Activated CD4-positive, alpha-beta memory T cell treated with anti-CD3 and anti-CD28 coated beads for 36 hours (primary cell): ENCODE results near the gene ZDHHC7. TPM values are rescaled to one million over a fixed set of nuclear protein-coding genes. Genes with fewer than 3 reads are reported as not detected.
A peak's percentile ranks its signal among the peaks of the same experiment; 100 is the strongest.
"Not testable (repeated sequence)": the region's sequence is repeated elsewhere in the genome, so short reads cannot be mapped to it uniquely, and the experiment has no call there.

Experiments used
- CTCF ChIA-PET: fragments of 350-600 bp; sonication (Branson Sonifier 250); formaldehyde crosslinking; loops from one replicate; lab custom pipeline; 2021; ENCODE audit warnings: antibody characterized with exemption, inconsistent platforms; lab: Charles Lee
- POLR2A ChIA-PET: fragments of 350-600 bp; sonication (Branson Sonifier 250); formaldehyde crosslinking; loops from one replicate; lab custom pipeline; 2021; ENCODE audit warnings: antibody characterized with exemption; lab: Charles Lee
- DNase-seq: peaks from one replicate; pipeline ENCODE4 v3.0.0-alpha.2; 2020
- H3K27ac Mint-ChIP-seq: one replicate; pipeline ENCODE4 v1.8.0; 2021; ENCODE audit warnings: mixed read lengths
- H3K27me3 Mint-ChIP-seq: one replicate; pipeline ENCODE4 v1.8.0; 2021; ENCODE audit warnings: mixed read lengths
- H3K36me3 Mint-ChIP-seq: one replicate; pipeline ENCODE4 v1.8.0; 2021; ENCODE audit warnings: mixed read lengths
- H3K4me1 Mint-ChIP-seq: one replicate; pipeline ENCODE4 v1.8.0; 2021; ENCODE audit warnings: low read depth, mixed read lengths
- H3K4me3 Mint-ChIP-seq: one replicate; pipeline ENCODE4 v1.8.0; 2021; ENCODE audit warnings: mild to moderate bottlenecking, mixed read lengths
- H3K9me3 Mint-ChIP-seq: one replicate; pipeline ENCODE4 v1.8.0; 2021; ENCODE audit warnings: mixed read lengths
- intact Hi-C: fragments of 100-400 bp; cut with micrococcal nuclease; formaldehyde crosslinking; loops from one replicate; pipeline ENCODE4 v1.15.1; 2023
- total RNA-seq, 2 experiments: library from RNA; stranded (reverse); gene quantifications; one replicate each; pipeline ENCODE4 v1.2.3, GENCODE V29; 2021

ZDHHC7 gene
- total RNA-seq, 2 experiments from 2014 or later: 23.5 to 25.1 TPM

- no peak overlapping the region for H3K27ac Mint-ChIP-seq
- ChIA-PET POLR2A (interaction anchor here (0.6 kb wide), 1 partner anchor 62 kb away, joined by 4 read pairs; no protein-coding TSS in a partner anchor), CTCF (no interaction called here)
Observed at GRCh38 chr16:85041219-85042166, 30.2 kb upstream of the ZDHHC7 start.

GRCh38 chr16:85040685-85041084 lies 29.4 kb upstream of the ZDHHC7 start:
- H3K27me3 Mint-ChIP-seq: no peaks in the 10 kb centered on the region
- POLR2A ChIA-PET: interaction anchor here (0.6 kb wide), 1 partner anchor 62 kb away, joined by 4 read pairs; no protein-coding TSS in a partner anchor
- H3K27ac Mint-ChIP-seq: no peak overlapping the region
- no peak overlapping the region for H3K4me3 Mint-ChIP-seq
- intact Hi-C loops: no loop called here
- H3K4me1 Mint-ChIP-seq: peaks cover 14% of the 10 kb centered on the region
- peaks cover 3% of the 10 kb centered on the region for H3K36me3 Mint-ChIP-seq
- DNase-seq: no peak
- CTCF ChIA-PET: no interaction called here
- no peaks in the 10 kb centered on the region for H3K9me3 Mint-ChIP-seq

More at GRCh38 chr16:85041219-85042166, 30.2 kb upstream of the ZDHHC7 start:
- DNase-seq: no peak
- Mint-ChIP-seq H3K36me3 (peaks cover 7% of the 10 kb centered on the region), H3K4me3 (no peak overlapping the region), H3K9me3 (no peaks in the 10 kb centered on the region), H3K27me3 (no peaks in the 10 kb centered on the region), H3K4me1 (peaks cover 10% of the 10 kb centered on the region)
- intact Hi-C loops: no loop called here

GRCh38 chr16:85037721-85038120 lies 26.4 kb upstream of the ZDHHC7 start:
- Mint-ChIP-seq H3K4me1 (peaks cover 14% of the 10 kb centered on the region), H3K9me3 (no peaks in the 10 kb centered on the region), H3K27ac (no peak overlapping the region), H3K36me3 (peaks cover 3% of the 10 kb centered on the region), H3K27me3 (no peaks in the 10 kb centered on the region), H3K4me3 (no peak overlapping the region)
- no peak for DNase-seq
- intact Hi-C loops: no loop called here
- POLR2A ChIA-PET: no interaction called here
- CTCF ChIA-PET: interaction anchor here (1.7 kb wide), 1 partner anchor 66 kb away, joined by 4 read pairs; no protein-coding TSS in a partner anchor

- H3K27me3 Mint-ChIP-seq: no peaks in the 10 kb centered on the region
- no peak overlapping the region for H3K27ac Mint-ChIP-seq
- peaks cover 5% of the 10 kb centered on the region for H3K36me3 Mint-ChIP-seq
- no peak overlapping the region for H3K4me3 Mint-ChIP-seq
- DNase-seq: peak; percentile 35
- POLR2A ChIA-PET: no interaction called here
- CTCF ChIA-PET: interaction anchor here (1.7 kb wide), 1 partner anchor 66 kb away, joined by 4 read pairs; no protein-coding TSS in a partner anchor
- intact Hi-C loops: no loop called here
- peaks cover 14% of the 10 kb centered on the region for H3K4me1 Mint-ChIP-seq
- H3K9me3 Mint-ChIP-seq: no peaks in the 10 kb centered on the region
Observed at GRCh38 chr16:85037050-85037410, 25.7 kb upstream of the ZDHHC7 start.

GRCh38 chr16:85036236-85037049 lies 25.1 kb upstream of the ZDHHC7 start:
- Mint-ChIP-seq H3K27ac (no peak overlapping the region), H3K36me3 (peaks cover 10% of the 10 kb centered on the region), H3K4me1 (peaks cover 17% of the 10 kb centered on the region), H3K4me3 (no peak overlapping the region), H3K27me3 (no peaks in the 10 kb centered on the region), H3K9me3 (no peaks in the 10 kb centered on the region)
- no peak for DNase-seq
- POLR2A ChIA-PET: no interaction called here
- CTCF ChIA-PET: interaction anchor here (1.7 kb wide), 1 partner anchor 65 kb away, joined by 4 read pairs; no protein-coding TSS in a partner anchor
- intact Hi-C loops: no loop called here

GRCh38 chr16:85034591-85035433 lies 23.5 kb upstream of the ZDHHC7 start:
- POLR2A ChIA-PET: no interaction called here
- H3K27ac Mint-ChIP-seq: no peak overlapping the region
- no peak for DNase-seq
- H3K27me3 Mint-ChIP-seq: no peaks in the 10 kb centered on the region
- H3K4me3 Mint-ChIP-seq: no peak overlapping the region
- peaks cover 13% of the 10 kb centered on the region for H3K36me3 Mint-ChIP-seq
- intact Hi-C loops: no loop called here
- CTCF ChIA-PET: no interaction called here
- no peaks in the 10 kb centered on the region for H3K9me3 Mint-ChIP-seq
- H3K4me1 Mint-ChIP-seq: peaks cover 26% of the 10 kb centered on the region

- no peak for DNase-seq
- H3K27ac Mint-ChIP-seq: no peak overlapping the region
- no peaks in the 10 kb centered on the region for H3K9me3 Mint-ChIP-seq
- intact Hi-C loops: no loop called here
- peaks cover 39% of the 10 kb centered on the region for H3K4me1 Mint-ChIP-seq
- no peak overlapping the region for H3K4me3 Mint-ChIP-seq
- no peaks in the 10 kb centered on the region for H3K27me3 Mint-ChIP-seq
- peaks cover 13% of the 10 kb centered on the region for H3K36me3 Mint-ChIP-seq
- ChIA-PET CTCF (no interaction called here), POLR2A (no interaction called here)
Observed at GRCh38 chr16:85033171-85033570, 21.8 kb upstream of the ZDHHC7 start.

- intact Hi-C loops, CTCF ChIA-PET, H3K4me3 Mint-ChIP-seq, POLR2A ChIA-PET, DNase-seq, H3K27me3 Mint-ChIP-seq, H3K27ac Mint-ChIP-seq, H3K9me3 Mint-ChIP-seq: not testable (repeated sequence)
- H3K36me3 Mint-ChIP-seq: peaks cover 12% of the 10 kb centered on the region
- peaks cover 40% of the 10 kb centered on the region for H3K4me1 Mint-ChIP-seq
Observed at GRCh38 chr16:85032187-85032586, 20.9 kb upstream of the ZDHHC7 start.

GRCh38 chr16:85031451-85031850 lies 20.1 kb upstream of the ZDHHC7 start:
- H3K9me3 Mint-ChIP-seq: no peaks in the 10 kb centered on the region
- POLR2A ChIA-PET: no interaction called here
- H3K4me1 Mint-ChIP-seq: peaks cover 40% of the 10 kb centered on the region
- H3K27ac Mint-ChIP-seq: peak overlapping the region; percentile 13
- peaks cover 9% of the 10 kb centered on the region for H3K36me3 Mint-ChIP-seq
- no peaks in the 10 kb centered on the region for H3K27me3 Mint-ChIP-seq
- CTCF ChIA-PET: interaction anchor here (1.8 to 3.6 kb wide), 3 partner anchors 15 to 55 kb away, joined by 6 to 14 read pairs (median 7); no protein-coding TSS in a partner anchor
- H3K4me3 Mint-ChIP-seq: no peak overlapping the region
- intact Hi-C loops: no loop called here
- no peak for DNase-seq

GRCh38 chr16:85029981-85030401 lies 18.7 kb upstream of the ZDHHC7 start:
- intact Hi-C loops: loop anchor here (1.0 to 10.0 kb wide), 6 partner anchors 19 to 515 kb away; partner anchors contain the start of gene ZDHHC7
- no peaks in the 10 kb centered on the region for H3K9me3 Mint-ChIP-seq
- ChIA-PET CTCF (interaction anchor here (1.0 to 3.6 kb wide), 6 partner anchors 17 to 277 kb away, joined by 3 to 14 read pairs (median 5); no protein-coding TSS in a partner anchor), POLR2A (no interaction called here)
- H3K27ac Mint-ChIP-seq: peak overlapping the region; percentile 93
- no peak for DNase-seq
- peaks cover 34% of the 10 kb centered on the region for H3K4me1 Mint-ChIP-seq
- H3K36me3 Mint-ChIP-seq: peaks cover 9% of the 10 kb centered on the region
- peak overlapping the region; percentile 81 for H3K4me3 Mint-ChIP-seq
- no peaks in the 10 kb centered on the region for H3K27me3 Mint-ChIP-seq

- Mint-ChIP-seq H3K27me3 (no peaks in the 10 kb centered on the region), H3K4me1 (peaks cover 34% of the 10 kb centered on the region), H3K4me3 (peak overlapping the region; percentile 81), H3K27ac (peak overlapping the region; percentile 93), H3K36me3 (peaks cover 9% of the 10 kb centered on the region), H3K9me3 (no peaks in the 10 kb centered on the region)
- ChIA-PET CTCF (interaction anchor here (1.1 to 3.6 kb wide), 3 partner anchors 58 to 276 kb away, joined by 3 to 14 read pairs (median 3); no protein-coding TSS in a partner anchor), POLR2A (interaction anchor here (3.2 kb wide), 1 partner anchor 27 kb away, joined by 12 read pairs; no protein-coding TSS in a partner anchor)
- peak; percentile 79 for DNase-seq
- intact Hi-C loops: loop anchor here (1.0 to 10.0 kb wide), 6 partner anchors 18 to 515 kb away; partner anchors contain the start of gene ZDHHC7
Observed at GRCh38 chr16:85029408-85029784, 18.1 kb upstream of the ZDHHC7 start.
